A549 (cell line): ENCODE data around the gene SGCE. TPM values are rescaled to one million over a fixed set of nuclear protein-coding genes. Genes with fewer than 3 reads are reported as not detected.

Experiments used
- ATAC-seq, 2 experiments: fragments of 200-7000 bp in 1 of 2; fragments of >200 bp in 1 of 2; cut with Nextera tagmentation in 1 of 2; cut with Tn5 transposase in 1 of 2; 3 replicates each; pipeline versions ENCODE4 v1.8.0 to v1.9.1; 2018 to 2020; ENCODE audit warnings: mild to moderate bottlenecking in 1 of 2, moderate library complexity in 1 of 2
- CTCF ChIA-PET: fragments of 300-600 bp; sonication (Branson Sonifier 250); formaldehyde crosslinking; extraction: SDS; loops from one replicate; lab custom pipeline; 2021; ENCODE audit warnings: antibody characterized with exemption, inconsistent platforms; lab: Yijun Ruan, JAX
- POLR2A ChIA-PET: fragments of 350-600 bp; formaldehyde crosslinking; extraction: SDS; loops from one replicate; lab custom pipeline; 2021; ENCODE audit warnings: antibody characterized with exemption, inconsistent platforms; lab: Yijun Ruan, JAX
- DNase-seq, 2 experiments: peaks; one replicate each; pipeline versions ENCODE4 v3.0.0 to v3.0.0-alpha.2; 2011 to 2016; ENCODE audit warnings: low read depth in 1 of 2, low spot score in 1 of 2
- FAIRE-seq: peaks from 2 replicates; lab custom pipeline; 2011; peaks lifted over from hg19 to GRCh38; lab: Jason Lieb, UNC
- H3K27ac ChIP-seq, 2 experiments: fragments of >200 bp; sonication (Bioruptor Twin); formaldehyde crosslinking; 3 replicates each; pipeline ENCODE4 v1.5.1; 2016 to 2017
- H3K4me1 ChIP-seq: fragments of >200 bp; sonication (Bioruptor Twin); formaldehyde crosslinking; 3 replicates; pipeline ENCODE4 v1.6.1; 2016
- H3K4me2 ChIP-seq: fragments of >200 bp; sonication (Bioruptor Twin); formaldehyde crosslinking; 3 replicates; pipeline ENCODE4 v1.6.1; 2016
- H3K4me3 ChIP-seq: fragments of >200 bp; sonication (Bioruptor Twin); formaldehyde crosslinking; 3 replicates; pipeline ENCODE4 v1.5.1; 2016
- H3K9me3 ChIP-seq: fragments of >200 bp; sonication (Bioruptor Twin); formaldehyde crosslinking; 3 replicates; pipeline ENCODE4 v1.6.1; 2016
- BCL3 ChIP-seq: fragments of >200 bp; sonication (Bioruptor Twin); formaldehyde crosslinking; IDR thresholded peaks from 3 replicates; pipeline ENCODE4 v1.6.1; 2016
- CBX2 ChIP-seq: fragments of 200-600 bp; sonication (generic); IDR thresholded peaks from 2 replicates; pipeline ENCODE4 v1.6.1; 2016; ENCODE audit warnings: low read depth, mild to moderate bottlenecking, borderline replicate concordance
- CBX8 ChIP-seq: fragments of 200-600 bp; sonication (generic); IDR thresholded peaks from 2 replicates; pipeline ENCODE4 v1.6.1; 2016
- CEBPB ChIP-seq, 2 experiments: fragments of >200 bp in 1 of 2; sonication (Bioruptor Twin) in 1 of 2; formaldehyde crosslinking in 1 of 2; IDR thresholded peaks; 2 replicates each; pipeline ENCODE4 v1.6.1; 2012 to 2016
- CHD4 ChIP-seq: fragments of 200-600 bp; sonication (generic); IDR thresholded peaks from 2 replicates; pipeline ENCODE4 v1.6.1; 2016; ENCODE audit warnings: antibody characterized with exemption, mild to moderate bottlenecking, borderline replicate concordance
- ESRRA ChIP-seq: fragments of 150-350 bp; IDR thresholded peaks from 2 replicates; pipeline ENCODE4 v1.6.1; 2014; ENCODE audit warnings: mild to moderate bottlenecking, low read length, borderline replicate concordance
- FOSL2 ChIP-seq, 2 experiments: fragments of 450-650 bp in 1 of 2; fragments of >200 bp in 1 of 2; sonication (Bioruptor Twin) in 1 of 2; formaldehyde crosslinking; IDR thresholded peaks; 2 replicates each; pipeline versions ENCODE4 v1.5.0 to v1.6.1; 2016 to 2020; ENCODE audit warnings: mild to moderate bottlenecking in 1 of 2, moderate library complexity in 1 of 2
- HMGXB4 ChIP-seq: fragments of 250-450 bp; sonication (Bioruptor Pico); IDR thresholded peaks from 2 replicates; pipeline ENCODE4 v1.5.0; 2021; ENCODE audit warnings: mild to moderate bottlenecking, moderate library complexity, borderline replicate concordance
- HOXB5 ChIP-seq: fragments of 250-450 bp; sonication (Bioruptor Pico); IDR thresholded peaks from 2 replicates; pipeline ENCODE4 v1.5.0; 2020; ENCODE audit warnings: mild to moderate bottlenecking, moderate library complexity
- JUNB ChIP-seq: fragments of >200 bp; sonication (Bioruptor Twin); formaldehyde crosslinking; IDR thresholded peaks from 2 replicates; pipeline ENCODE4 v1.6.1; 2016
- KDM1A ChIP-seq: fragments of 200-600 bp; sonication (generic); IDR thresholded peaks from 2 replicates; pipeline ENCODE4 v1.6.1; 2016; ENCODE audit warnings: low read depth, mild to moderate bottlenecking
- KDM5A ChIP-seq: fragments of 200-600 bp; sonication (generic); IDR thresholded peaks from 2 replicates; pipeline ENCODE4 v1.6.1; 2016; ENCODE audit warnings: antibody characterized with exemption, mild to moderate bottlenecking
- MYC ChIP-seq: IDR thresholded peaks from 2 replicates; pipeline ENCODE4 v1.6.1; 2012; ENCODE audit warnings: mild to moderate bottlenecking, inconsistent platforms, low read length, improper control_type of control experiment, borderline replicate concordance
- NR3C1 ChIP-seq: fragments of >200 bp; sonication (Bioruptor Twin); formaldehyde crosslinking; IDR thresholded peaks from 3 replicates; pipeline ENCODE4 v1.6.1; 2017
- PBX3 ChIP-seq: IDR thresholded peaks from 2 replicates; pipeline ENCODE4 v1.6.1; 2012
- POLR2A ChIP-seq: IDR thresholded peaks from 2 replicates; pipeline ENCODE4 v1.6.1; 2012; ENCODE audit warnings: mild to moderate bottlenecking, low read length
- RAD21 ChIP-seq, 2 experiments: fragments of >200 bp in 1 of 2; sonication (Bioruptor Twin) in 1 of 2; formaldehyde crosslinking in 1 of 2; IDR thresholded peaks in 1 of 2; conservative IDR thresholded peaks in 1 of 2; 2 replicates in 1 of 2; 3 replicates in 1 of 2; pipeline ENCODE4 v1.6.1; 2012 to 2018; ENCODE audit warnings: inconsistent platforms in 1 of 2
- RARB ChIP-seq: fragments of 250-450 bp; sonication (Bioruptor Pico); IDR thresholded peaks from 2 replicates; pipeline ENCODE4 v1.8.0; 2021; ENCODE audit warnings: mild to moderate bottlenecking, moderate library complexity
- REST ChIP-seq: fragments of 200-600 bp; sonication (generic); IDR thresholded peaks from 2 replicates; pipeline ENCODE4 v1.6.1; 2016; ENCODE audit warnings: antibody characterized with exemption, mild to moderate bottlenecking, moderate library complexity
- RNF2 ChIP-seq: fragments of 200-600 bp; sonication (generic); IDR thresholded peaks from 2 replicates; pipeline ENCODE4 v1.6.1; 2016; ENCODE audit warnings: low read depth, mild to moderate bottlenecking, antibody characterized with exemption, moderate library complexity, borderline replicate concordance
- SMC3 ChIP-seq: fragments of >200 bp; sonication (Bioruptor Twin); formaldehyde crosslinking; IDR thresholded peaks from 3 replicates; pipeline ENCODE4 v1.6.1; 2018; ENCODE audit warnings: inconsistent platforms
- SREBF2 ChIP-seq: fragments of 450-650 bp; IDR thresholded peaks from 2 replicates; pipeline ENCODE4 v1.6.1; 2014; ENCODE audit warnings: mild to moderate bottlenecking, moderate library complexity
- TFCP2L1 ChIP-seq: fragments of 250-450 bp; sonication (Bioruptor Pico); IDR thresholded peaks from 2 replicates; pipeline ENCODE4 v1.5.0; 2021; ENCODE audit warnings: mild to moderate bottlenecking
- TP53 ChIP-seq: fragments of 250-450 bp; sonication (Bioruptor Pico); IDR thresholded peaks from 2 replicates; pipeline ENCODE4 v1.5.0; 2021; ENCODE audit warnings: mild to moderate bottlenecking, moderate library complexity
- ZC3H11A ChIP-seq: fragments of 450-650 bp; IDR thresholded peaks from 2 replicates; pipeline ENCODE4 v1.6.1; 2014; ENCODE audit warnings: antibody characterized with exemption, mild to moderate bottlenecking
- ZFP36 ChIP-seq: fragments of 450-650 bp; IDR thresholded peaks from 2 replicates; pipeline ENCODE4 v1.6.1; 2014; ENCODE audit warnings: borderline replicate concordance; ENCODE audit not compliant: partially characterized antibody
- ZSCAN20 ChIP-seq: fragments of 250-450 bp; sonication (Bioruptor Pico); IDR thresholded peaks from 2 replicates; pipeline ENCODE4 v1.8.0; 2022; ENCODE audit warnings: mild to moderate bottlenecking, moderate library complexity
- WGBS: methylation state at CpG from one replicate; pipeline ENCODE4 v1.1.6; 2017; ENCODE audit errors: missing lambda C conversion rate; 5-methylcytosine and 5-hydroxymethylcytosine counted together
- polyA plus RNA-seq, 4 experiments: library from polyadenylated mRNA; depleted of rRNA in 3 of 4; stranded (reverse); fragments of >200 nt; fragmentation: RNase III in 1 of 4; extraction: RNeasy Plus Mini Kit Qiagen cat#74134 plus additional on column Dnase treatment in 1 of 4; gene quantifications; 2 replicates in 3 of 4; 3 replicates in 1 of 4; pipeline ENCODE4 v1.2.3, GENCODE V29; 2011 to 2017
- TF ChIP-seq, protein P1 (sequence below): fragments of 250-450 bp; sonication (Bioruptor Pico); IDR thresholded peaks from 2 replicates; pipeline ENCODE4 v1.5.0; 2020; ENCODE audit warnings: low read depth, mild to moderate bottlenecking, moderate library complexity

Gene SGCE
- polyA plus RNA-seq, 2 of the 4 experiments (the other 2 are of a cell fraction), result 60.1 to 97.2 TPM

DNA sequence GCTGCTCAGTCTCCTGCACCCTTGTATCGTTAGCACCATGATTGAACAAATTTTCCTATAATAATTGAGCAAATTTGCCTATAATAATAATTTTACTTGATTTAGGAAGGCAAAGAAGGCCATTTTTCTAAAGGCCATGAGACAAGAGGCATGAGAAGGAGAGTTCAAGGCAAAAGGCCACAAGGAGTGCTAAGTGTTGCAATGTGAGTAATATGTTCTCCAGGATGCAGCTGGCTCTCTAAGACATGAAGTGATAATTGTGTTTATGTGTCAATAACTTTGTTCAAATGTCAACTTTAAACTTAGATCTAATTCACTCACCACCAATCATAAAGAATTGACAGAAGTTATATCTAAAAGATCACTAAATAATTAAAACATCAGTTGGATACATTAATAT is 53.8 kb downstream of the SGCE start:
- no peaks in the 10 kb centered on the region for H3K4me1 ChIP-seq
- no peak overlapping the region for H3K4me3 ChIP-seq
- no peak overlapping the region for H3K27ac ChIP-seq
- 88% methylated on average over 1 of the region's 1 CpG for WGBS
- no peak for DNase-seq
- no peak overlapping the region for H3K4me2 ChIP-seq
- TF ChIP-seq MYC (no peak), PBX3 (no peak), KDM5A (no peak), KDM1A (no peak), JUNB (no peak), CEBPB (IDR thresholded peaks at IDR 0.05) (no peak), ZFP36 (no peak), FOSL2 (IDR thresholded peaks at IDR 0.05) (no peak), FOSL2 (CRISPR knock-in tag; IDR thresholded peaks at IDR 0.05) (no peak), RARB (CRISPR knock-in tag) (no peak), ZSCAN20 (CRISPR knock-in tag) (no peak), HOXB5 (CRISPR knock-in tag) (no peak), SREBF2 (no peak), RNF2 (no peak), RAD21 (conservative IDR thresholded peaks at IDR 0.05 in 1 of 2, IDR thresholded peaks at IDR 0.05 in 1 of 2) (no peak), POLR2A (no peak), CBX8 (no peak)
- TF ChIP-seq, protein P1, sequence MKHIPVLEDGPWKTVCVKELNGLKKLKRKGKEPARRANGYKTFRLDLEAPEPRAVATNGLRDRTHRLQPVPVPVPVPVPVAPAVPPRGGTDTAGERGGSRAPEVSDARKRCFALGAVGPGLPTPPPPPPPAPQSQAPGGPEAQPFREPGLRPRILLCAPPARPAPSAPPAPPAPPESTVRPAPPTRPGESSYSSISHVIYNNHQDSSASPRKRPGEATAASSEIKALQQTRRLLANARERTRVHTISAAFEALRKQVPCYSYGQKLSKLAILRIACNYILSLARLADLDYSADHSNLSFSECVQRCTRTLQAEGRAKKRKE (CRISPR knock-in tag), result no peak
- TF ChIP-seq, all 56 proteins: peak for 0
- ChIA-PET CTCF (no interaction called here), POLR2A (no interaction called here)
- ATAC-seq (no peak), FAIRE-seq (no peak)
- no peaks in the 10 kb centered on the region for H3K9me3 ChIP-seq

DNA sequence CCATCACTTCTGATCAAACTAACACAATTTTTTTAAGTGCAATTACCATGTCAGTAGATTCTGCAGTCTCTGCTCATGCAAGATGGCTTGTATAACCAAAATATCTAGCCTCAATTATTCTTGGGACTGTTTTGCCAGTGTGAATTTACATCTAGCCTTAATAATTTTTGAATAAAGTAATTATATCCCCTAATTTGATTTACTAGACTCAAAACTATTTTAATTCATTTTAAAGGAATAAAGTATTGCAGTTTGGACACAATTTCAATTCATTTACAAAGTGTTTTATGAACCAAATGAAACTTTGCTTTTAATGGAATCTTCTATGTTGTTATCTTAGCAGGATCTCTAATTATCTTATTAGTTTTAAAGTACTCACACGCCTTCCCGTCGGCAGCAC is 55.7 kb downstream of the SGCE start:
- Histone ChIP-seq H3K4me2 (no peak overlapping the region), H3K4me1 (no peaks in the 10 kb centered on the region), H3K4me3 (no peak overlapping the region), H3K27ac (no peak overlapping the region), H3K9me3 (no peaks in the 10 kb centered on the region)
- TF ChIP-seq SMC3 (no peak), TFCP2L1 (CRISPR knock-in tag) (no peak), ZSCAN20 (CRISPR knock-in tag) (no peak), ZC3H11A (no peak), KDM5A (no peak), BCL3 (no peak)
- FAIRE-seq (no peak), ATAC-seq (no peak), DNase-seq (no peak)
- WGBS, result 95% methylated on average over 3 of the region's 3 CpGs
- POLR2A ChIA-PET, result no interaction called here
- CTCF ChIA-PET, result no interaction called here

- 89% methylated on average over 4 of the region's 4 CpGs for WGBS
- no peaks in the 10 kb centered on the region for H3K9me3 ChIP-seq
- ATAC-seq (no peak), FAIRE-seq (no peak), DNase-seq (no peak)
- H3K27ac ChIP-seq, result no peak overlapping the region
- H3K4me1 ChIP-seq, result no peaks in the 10 kb centered on the region
- H3K4me2 ChIP-seq, result no peak overlapping the region
- POLR2A ChIA-PET, result no interaction called here
- H3K4me3 ChIP-seq, result no peak overlapping the region
- CTCF ChIA-PET, result no interaction called here
- no peak for TF ChIP-seq CHD4
- TF ChIP-seq TP53 (CRISPR knock-in tag), result no peak
- no peak for TF ChIP-seq SMC3
- TF ChIP-seq NR3C1, result no peak
- TF ChIP-seq REST, result no peak
- no peak for TF ChIP-seq ESRRA
- no peak for TF ChIP-seq CEBPB (IDR thresholded peaks at IDR 0.05)
- TF ChIP-seq CBX2, result no peak
- no peak for TF ChIP-seq SREBF2
- no peak for TF ChIP-seq HOXB5 (CRISPR knock-in tag)
- TF ChIP-seq ZC3H11A, result no peak
- TF ChIP-seq HMGXB4 (CRISPR knock-in tag), result no peak
These were observed 60.2 kb downstream of the SGCE start for GRCh38 chr7:94595717-94596116.
